Progenitor cell of endocrine pancreas (in vitro differentiated cells): ENCODE data around the gene ZNF678. TPM values are rescaled to one million over a fixed set of nuclear protein-coding genes. Genes with fewer than 3 reads are reported as not detected.
"Not testable (repeated sequence)": the region's sequence is repeated elsewhere in the genome, so short reads cannot be mapped to it uniquely, and the experiment has no call there.

Experiments used
- DNase-seq: peaks from one replicate; pipeline ENCODE4 v3.0.0; 2021; ENCODE audit warnings: low spot score; ENCODE audit not compliant: unreplicated experiment
- H3K27ac Mint-ChIP-seq: 2 replicates; pipeline ENCODE4 v1.8.0; 2021; ENCODE audit warnings: mild to moderate bottlenecking, moderate library complexity, mixed read lengths
- H3K27me3 Mint-ChIP-seq: 2 replicates; pipeline ENCODE4 v1.8.0; 2021; ENCODE audit warnings: mixed read lengths
- H3K36me3 Mint-ChIP-seq: 2 replicates; pipeline ENCODE4 v1.8.0; 2022; ENCODE audit warnings: mixed read lengths; ENCODE audit not compliant: insufficient read depth
- H3K4me1 Mint-ChIP-seq: 2 replicates; pipeline ENCODE4 v1.8.0; 2021; ENCODE audit warnings: low read depth, mixed read lengths
- H3K4me3 Mint-ChIP-seq: 2 replicates; pipeline ENCODE4 v1.8.0; 2021; ENCODE audit warnings: low read depth, mild to moderate bottlenecking, moderate library complexity, mixed read lengths
- H3K9me3 Mint-ChIP-seq: 2 replicates; pipeline ENCODE4 v1.8.0; 2021; ENCODE audit warnings: low read depth, mixed read lengths
- total RNA-seq: library from RNA; stranded (reverse); gene quantifications from 2 replicates; pipeline ENCODE4 v1.2.1, GENCODE V29; 2021
- TF ChIP-seq, protein P1 (sequence below): fragments of 200-600 bp; sonication (generic); IDR thresholded peaks from one replicate; pipeline ENCODE4 v1.5.0; 2021; ENCODE audit warnings: antibody characterized with exemption, mild to moderate bottlenecking; ENCODE audit not compliant: unreplicated experiment

ZNF678 gene
- total RNA-seq, 1 donor from 2014 or later = 24.1 TPM

DNA sequence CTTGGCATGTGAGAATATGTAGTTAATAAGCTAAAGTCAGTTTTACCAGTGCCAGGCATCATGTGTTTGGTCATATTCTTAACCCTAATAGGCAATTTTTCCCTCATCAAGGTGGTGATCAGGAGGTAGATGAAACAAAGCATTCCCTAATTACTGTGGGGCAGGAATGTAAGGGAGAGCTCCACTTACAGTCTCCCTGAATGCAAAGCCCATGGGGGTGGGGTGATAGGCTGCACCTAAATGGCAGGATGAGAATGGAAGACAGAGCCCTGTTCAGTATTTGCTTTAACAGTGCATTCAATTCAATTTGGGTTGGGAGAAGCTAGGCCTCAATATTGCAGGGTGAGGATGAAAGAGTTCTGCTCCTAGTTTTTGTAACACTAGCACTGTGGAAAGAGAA lies 23.4 kb downstream of the ZNF678 start:
- peaks cover 68% of the 10 kb centered on the region for H3K36me3 Mint-ChIP-seq
- H3K27ac Mint-ChIP-seq = no peak overlapping the region
- H3K27me3 Mint-ChIP-seq = no peaks in the 10 kb centered on the region
- DNase-seq = no peak
- H3K9me3 Mint-ChIP-seq = peaks cover 43% of the 10 kb centered on the region
- H3K4me1 Mint-ChIP-seq = no peaks in the 10 kb centered on the region
- TF ChIP-seq, protein P1, sequence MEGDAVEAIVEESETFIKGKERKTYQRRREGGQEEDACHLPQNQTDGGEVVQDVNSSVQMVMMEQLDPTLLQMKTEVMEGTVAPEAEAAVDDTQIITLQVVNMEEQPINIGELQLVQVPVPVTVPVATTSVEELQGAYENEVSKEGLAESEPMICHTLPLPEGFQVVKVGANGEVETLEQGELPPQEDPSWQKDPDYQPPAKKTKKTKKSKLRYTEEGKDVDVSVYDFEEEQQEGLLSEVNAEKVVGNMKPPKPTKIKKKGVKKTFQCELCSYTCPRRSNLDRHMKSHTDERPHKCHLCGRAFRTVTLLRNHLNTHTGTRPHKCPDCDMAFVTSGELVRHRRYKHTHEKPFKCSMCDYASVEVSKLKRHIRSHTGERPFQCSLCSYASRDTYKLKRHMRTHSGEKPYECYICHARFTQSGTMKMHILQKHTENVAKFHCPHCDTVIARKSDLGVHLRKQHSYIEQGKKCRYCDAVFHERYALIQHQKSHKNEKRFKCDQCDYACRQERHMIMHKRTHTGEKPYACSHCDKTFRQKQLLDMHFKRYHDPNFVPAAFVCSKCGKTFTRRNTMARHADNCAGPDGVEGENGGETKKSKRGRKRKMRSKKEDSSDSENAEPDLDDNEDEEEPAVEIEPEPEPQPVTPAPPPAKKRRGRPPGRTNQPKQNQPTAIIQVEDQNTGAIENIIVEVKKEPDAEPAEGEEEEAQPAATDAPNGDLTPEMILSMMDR = no peak
- no peak overlapping the region for H3K4me3 Mint-ChIP-seq

DNA sequence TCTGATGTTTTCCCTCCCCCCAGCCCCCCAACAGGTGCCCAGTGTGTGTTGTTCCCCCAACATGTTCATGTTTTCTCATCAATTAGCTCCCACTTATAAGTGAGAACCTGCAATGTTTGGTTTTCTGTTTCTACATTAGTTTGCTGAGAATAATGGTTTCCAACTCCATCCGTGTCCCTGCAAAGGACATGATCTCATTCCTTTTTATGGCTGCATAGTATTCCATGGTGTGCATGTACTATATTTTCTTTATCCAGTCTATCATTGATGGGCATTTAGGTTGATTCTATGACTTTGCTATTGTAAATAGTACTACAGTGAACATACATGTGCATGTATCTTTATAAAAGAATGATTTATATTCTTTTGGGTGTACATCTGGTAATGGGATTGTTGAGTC lies 24.6 kb downstream of the ZNF678 start:
- Mint-ChIP-seq H3K4me3 (no peak overlapping the region), H3K27ac (no peak overlapping the region), H3K9me3 (peaks cover 50% of the 10 kb centered on the region), H3K36me3 (peaks cover 75% of the 10 kb centered on the region), H3K27me3 (no peaks in the 10 kb centered on the region), H3K4me1 (no peaks in the 10 kb centered on the region)
- no peak for DNase-seq
- TF ChIP-seq, protein P1 = no peak

DNA sequence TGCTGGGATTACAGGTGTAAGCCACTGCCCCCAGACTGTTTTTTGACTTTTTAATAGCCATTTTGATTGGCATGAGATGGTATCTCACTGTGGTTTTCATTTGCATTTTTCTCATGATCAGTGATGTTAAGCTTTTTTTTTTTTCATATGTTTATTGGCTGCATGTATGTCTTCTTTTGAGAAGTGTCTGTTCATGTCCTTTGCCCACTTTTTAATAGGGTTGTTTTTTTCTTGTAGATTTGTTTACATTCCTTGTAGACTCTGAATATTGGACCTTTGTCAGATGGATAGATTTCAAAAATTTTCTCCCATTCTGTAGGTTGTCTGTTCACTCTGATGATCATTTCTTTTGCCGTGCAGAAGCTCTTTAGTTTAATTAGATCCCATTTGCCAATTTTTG lies 25.4 kb downstream of the ZNF678 start:
- not testable (repeated sequence) for DNase-seq, H3K4me3 Mint-ChIP-seq, H3K27ac Mint-ChIP-seq, H3K27me3 Mint-ChIP-seq, H3K4me1 Mint-ChIP-seq
- Mint-ChIP-seq H3K36me3 (peaks cover 78% of the 10 kb centered on the region), H3K9me3 (peaks cover 55% of the 10 kb centered on the region)

DNA sequence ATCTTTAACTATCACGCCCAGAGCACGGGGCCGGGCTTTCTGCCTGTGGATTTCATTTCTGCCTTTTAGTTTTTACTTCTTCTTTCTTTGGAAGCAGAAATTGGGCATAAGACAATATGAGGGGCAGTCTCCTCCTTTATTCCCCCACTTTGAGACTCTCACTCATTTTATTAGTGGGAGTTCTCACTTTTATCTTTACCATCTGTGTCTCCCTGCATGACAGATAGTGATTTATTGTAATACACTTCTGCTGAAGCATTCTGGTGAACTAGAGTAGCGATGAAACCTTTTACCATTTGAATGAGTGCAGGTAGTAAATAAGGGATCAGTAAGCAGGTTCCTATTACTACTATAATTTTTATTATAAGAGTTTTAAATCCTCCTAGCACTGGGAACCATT lies 26.4 kb downstream of the ZNF678 start:
- H3K4me3 Mint-ChIP-seq, H3K4me1 Mint-ChIP-seq, H3K27me3 Mint-ChIP-seq, H3K27ac Mint-ChIP-seq, DNase-seq: not testable (repeated sequence)
- Mint-ChIP-seq H3K36me3 (peaks cover 77% of the 10 kb centered on the region), H3K9me3 (peaks cover 56% of the 10 kb centered on the region)

DNA sequence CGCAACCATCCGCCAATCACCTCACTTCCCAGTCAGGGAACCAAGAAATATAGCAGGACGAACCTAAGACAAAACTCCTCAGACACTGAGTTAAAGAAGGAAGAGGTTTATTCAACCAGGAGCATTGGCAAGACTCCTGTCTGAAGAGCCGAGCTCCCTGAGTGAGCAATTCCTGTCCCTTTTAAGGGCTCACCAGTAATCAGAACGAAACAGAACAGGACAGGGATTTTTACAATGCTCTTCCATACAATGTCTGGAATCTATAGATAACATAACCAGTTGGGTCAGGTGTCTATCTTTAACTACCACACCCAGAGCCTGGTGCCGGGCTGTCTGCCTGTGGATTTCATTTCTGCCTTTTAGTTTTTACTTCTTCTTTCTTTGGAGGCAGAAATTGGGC lies 32.9 kb downstream of the ZNF678 start:
- Mint-ChIP-seq H3K9me3 (peaks cover 62% of the 10 kb centered on the region), H3K36me3 (peaks cover 75% of the 10 kb centered on the region)
- not testable (repeated sequence) for H3K27ac Mint-ChIP-seq, H3K4me3 Mint-ChIP-seq, H3K4me1 Mint-ChIP-seq, DNase-seq, H3K27me3 Mint-ChIP-seq

DNA sequence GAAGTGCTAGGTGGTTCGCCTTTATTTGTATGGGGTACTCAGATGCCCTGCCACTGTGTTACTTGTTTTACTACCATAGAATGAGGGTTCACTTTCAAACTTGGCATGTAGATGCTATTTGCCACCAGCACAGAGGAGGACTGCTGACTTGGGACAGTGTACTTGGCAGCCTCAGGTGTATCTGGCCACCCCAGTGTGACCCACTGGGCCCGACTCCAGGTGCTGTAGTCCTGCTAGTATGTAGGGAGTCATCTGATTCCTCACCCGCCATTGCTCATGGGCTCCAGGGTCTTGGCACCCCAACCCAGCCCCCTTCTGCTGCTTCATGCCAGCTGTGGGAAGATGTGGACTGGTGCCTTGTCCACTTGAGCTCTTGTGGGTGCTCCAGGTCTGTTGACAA lies 40.0 kb downstream of the ZNF678 start:
- TF ChIP-seq, protein P1 = no peak
- H3K4me1 Mint-ChIP-seq = no peaks in the 10 kb centered on the region
- H3K27me3 Mint-ChIP-seq = no peaks in the 10 kb centered on the region
- peaks cover 52% of the 10 kb centered on the region for H3K9me3 Mint-ChIP-seq
- DNase-seq = no peak
- H3K36me3 Mint-ChIP-seq = peaks cover 64% of the 10 kb centered on the region
- no peak overlapping the region for H3K27ac Mint-ChIP-seq
- no peak overlapping the region for H3K4me3 Mint-ChIP-seq

DNA sequence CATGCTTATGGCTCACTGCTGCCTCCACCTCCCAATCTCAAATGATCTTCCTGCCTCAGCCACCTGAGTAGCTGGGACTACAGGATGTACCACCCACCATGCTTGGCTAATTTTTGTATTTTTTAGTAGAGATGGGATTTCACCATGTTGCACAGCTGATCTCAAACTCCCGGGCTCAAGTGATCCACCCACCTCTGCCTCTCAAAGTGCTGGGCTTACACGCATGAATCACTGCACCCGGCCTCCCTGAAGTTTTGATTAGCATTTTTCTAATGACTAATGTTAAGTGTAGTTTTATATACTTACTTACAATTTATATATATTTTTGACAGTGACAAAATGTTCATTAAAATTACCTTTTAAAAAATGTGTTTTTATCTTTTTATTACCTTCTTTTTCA lies 41.1 kb downstream of the ZNF678 start:
- no peak for DNase-seq
- H3K36me3 Mint-ChIP-seq = peaks cover 59% of the 10 kb centered on the region
- TF ChIP-seq, protein P1 = no peak
- H3K4me3 Mint-ChIP-seq = no peak overlapping the region
- no peak overlapping the region for H3K27ac Mint-ChIP-seq
- no peaks in the 10 kb centered on the region for H3K27me3 Mint-ChIP-seq
- H3K4me1 Mint-ChIP-seq = no peaks in the 10 kb centered on the region
- peaks cover 46% of the 10 kb centered on the region for H3K9me3 Mint-ChIP-seq

DNA sequence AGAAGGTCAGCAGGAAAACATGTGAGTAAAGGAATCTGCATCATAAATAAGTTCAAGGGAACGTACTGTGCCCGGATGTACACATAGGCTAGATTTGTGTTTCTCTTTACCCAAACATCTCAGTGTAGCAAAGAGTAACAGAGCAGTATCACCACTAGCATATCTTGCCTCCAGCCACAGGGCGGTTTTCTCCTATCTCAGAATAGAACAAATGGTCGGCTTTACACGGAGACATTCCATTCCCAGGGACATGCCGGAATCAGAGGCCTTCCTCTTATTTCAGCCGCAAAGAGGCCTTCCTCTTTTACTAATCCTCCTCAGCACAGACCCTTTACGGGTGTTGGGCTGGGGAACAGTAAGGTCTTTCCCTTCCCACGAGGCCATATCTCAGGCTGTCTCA lies 42.9 kb downstream of the ZNF678 start:
- not testable (repeated sequence) for DNase-seq
- peak overlapping the region; percentile 37 for H3K27ac Mint-ChIP-seq

More for the DNA sequence above, 42.9 kb downstream of the ZNF678 start:
- peaks cover 46% of the 10 kb centered on the region for H3K9me3 Mint-ChIP-seq
- not testable (repeated sequence) for H3K4me1 Mint-ChIP-seq, H3K27me3 Mint-ChIP-seq, H3K4me3 Mint-ChIP-seq
- peaks cover 60% of the 10 kb centered on the region for H3K36me3 Mint-ChIP-seq
